Measurements from ENCODE around the gene CD320.
"Not testable (repeated sequence)": the region's sequence is repeated elsewhere in the genome, so short reads cannot be mapped to it uniquely, and the experiment has no call there.

CD320 gene

DNA sequence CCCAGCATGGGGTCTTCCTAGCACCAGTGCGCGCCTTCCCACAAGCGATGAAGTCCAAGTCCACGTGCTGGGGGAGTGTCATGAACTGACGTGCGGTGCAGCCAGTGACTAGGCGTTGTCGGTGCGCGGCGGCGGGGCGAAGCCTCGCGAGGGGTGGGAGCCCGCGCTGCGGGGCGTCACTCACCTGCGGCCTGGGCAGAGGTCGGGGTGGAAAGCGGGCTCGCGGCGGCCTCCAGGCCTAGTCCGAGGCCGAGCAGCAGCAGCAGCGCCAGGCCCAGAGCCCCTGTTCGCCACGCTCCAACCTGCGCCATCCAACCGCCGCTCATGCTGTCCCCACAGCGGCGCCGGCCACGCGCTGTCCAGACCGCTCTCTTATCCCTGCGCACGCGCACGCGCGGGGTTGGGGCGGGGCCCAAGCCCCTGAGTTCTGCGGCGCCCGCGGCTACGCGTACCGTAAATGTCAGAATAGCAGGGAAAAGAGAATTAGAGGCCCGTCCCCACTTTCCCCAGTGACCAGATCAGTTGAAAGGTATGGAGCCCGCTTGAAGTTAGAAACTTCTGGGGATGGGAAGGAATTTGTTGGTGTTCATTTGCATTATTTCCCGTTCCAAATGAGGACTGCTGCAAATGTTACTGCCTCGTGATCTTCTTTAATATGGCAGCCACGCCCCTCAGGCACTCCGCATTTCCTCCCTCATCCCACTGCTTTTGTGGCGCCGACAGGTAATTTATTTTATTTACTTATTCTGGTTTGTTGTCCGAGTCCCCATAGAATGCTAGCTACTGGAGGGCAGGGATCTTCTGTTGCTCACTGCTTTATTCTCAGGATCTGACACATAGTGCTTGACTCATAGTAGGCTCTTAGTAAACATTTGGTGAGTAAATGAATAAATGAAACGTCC lies at the start of gene CD320:
TSS of gene CD320 (minus strand) at position 394 of the 902 bp plus-strand sequence. CDS start at position 326, 68 bp downstream.
- peak; percentile 54 to 76 for DNase-seq (ENCODE audit: low read depth in 2 of 2)

DNA sequence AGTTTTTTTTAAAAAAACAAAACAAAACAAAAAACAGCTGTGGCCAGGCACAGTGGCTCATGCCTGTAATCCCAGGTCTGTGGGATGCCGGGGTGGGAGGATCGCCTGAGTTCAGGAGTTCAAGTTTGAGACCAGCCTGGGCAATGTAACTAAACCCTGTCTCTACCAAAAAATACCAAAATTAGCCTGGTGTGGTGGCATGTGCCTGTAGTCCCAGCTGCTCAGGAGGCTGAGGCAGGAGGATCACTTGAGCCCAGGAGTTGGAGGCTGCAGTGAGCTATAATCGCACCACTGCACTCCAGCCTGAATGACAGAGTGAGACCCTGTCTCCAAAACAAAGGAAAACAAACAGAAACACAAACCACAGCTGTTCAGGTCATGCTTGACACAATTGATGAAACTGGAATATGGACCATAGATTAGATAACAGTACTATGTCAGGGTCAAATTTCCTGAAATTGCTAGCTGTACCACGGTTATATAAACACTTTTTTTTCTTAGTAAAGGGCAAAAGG lies 48.9 kb upstream of the CD320 start:
- DNase-seq (ENCODE audit: low read depth in 2 of 2) = no peak

DNA sequence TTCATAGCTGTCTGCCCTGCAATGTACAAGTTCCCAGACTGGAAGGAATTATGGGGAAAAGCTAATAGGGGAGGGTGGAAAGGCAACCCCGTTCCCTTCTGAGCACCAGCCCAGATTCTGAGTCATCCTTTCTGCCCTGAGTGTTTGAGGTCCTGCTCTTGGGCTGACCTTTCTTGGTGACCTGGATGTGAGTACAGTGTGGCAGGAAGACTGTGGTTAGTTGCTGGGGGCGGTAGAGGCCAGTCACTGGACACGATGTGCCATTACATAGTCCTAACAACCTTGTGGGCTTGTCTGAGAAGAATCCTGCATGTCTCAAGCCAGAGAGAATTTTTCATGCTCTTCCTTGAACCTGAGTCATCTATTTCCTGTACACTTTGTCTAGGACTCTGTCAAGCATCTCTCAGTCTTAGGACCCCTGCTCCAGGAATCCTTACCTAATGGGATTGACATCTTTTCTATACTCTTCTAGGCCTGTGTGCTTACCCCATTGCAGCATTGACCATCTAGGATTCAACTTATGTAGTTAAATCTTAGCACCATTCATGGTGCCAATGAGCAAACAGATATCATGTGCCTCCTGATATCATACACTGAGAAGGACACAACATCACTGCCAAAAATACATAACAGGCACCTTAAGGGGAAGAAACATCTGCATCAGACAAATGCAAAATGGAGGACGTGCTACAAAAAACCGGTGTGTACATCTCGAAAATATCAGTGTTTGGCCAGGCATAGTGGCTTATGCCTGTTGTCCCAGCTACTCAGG lies 47.7 kb upstream of the CD320 start:
- DNase-seq (ENCODE audit: low read depth in 2 of 2) = no peak

DNA sequence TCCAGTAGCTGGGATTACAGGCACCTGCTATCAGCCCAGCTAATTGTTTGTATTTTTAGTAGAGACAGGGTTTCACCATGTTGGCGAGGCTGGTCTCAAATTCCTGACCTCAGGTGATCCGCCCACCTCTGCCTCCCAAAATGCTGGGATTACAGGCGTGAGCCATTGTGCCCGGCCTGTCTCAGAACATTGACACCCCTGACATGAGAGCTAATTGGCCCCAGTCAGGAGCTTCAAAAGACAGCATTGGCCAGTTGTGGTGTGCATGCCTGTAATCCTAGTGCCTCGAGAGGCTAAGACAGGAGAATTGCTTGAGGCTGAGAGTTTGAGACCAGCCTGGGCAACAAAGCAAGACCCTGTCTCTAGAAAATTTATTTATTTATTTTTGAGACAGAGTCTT lies 44.7 kb upstream of the CD320 start:
- not testable (repeated sequence) for DNase-seq (ENCODE audit: low read depth in 2 of 2)

DNA sequence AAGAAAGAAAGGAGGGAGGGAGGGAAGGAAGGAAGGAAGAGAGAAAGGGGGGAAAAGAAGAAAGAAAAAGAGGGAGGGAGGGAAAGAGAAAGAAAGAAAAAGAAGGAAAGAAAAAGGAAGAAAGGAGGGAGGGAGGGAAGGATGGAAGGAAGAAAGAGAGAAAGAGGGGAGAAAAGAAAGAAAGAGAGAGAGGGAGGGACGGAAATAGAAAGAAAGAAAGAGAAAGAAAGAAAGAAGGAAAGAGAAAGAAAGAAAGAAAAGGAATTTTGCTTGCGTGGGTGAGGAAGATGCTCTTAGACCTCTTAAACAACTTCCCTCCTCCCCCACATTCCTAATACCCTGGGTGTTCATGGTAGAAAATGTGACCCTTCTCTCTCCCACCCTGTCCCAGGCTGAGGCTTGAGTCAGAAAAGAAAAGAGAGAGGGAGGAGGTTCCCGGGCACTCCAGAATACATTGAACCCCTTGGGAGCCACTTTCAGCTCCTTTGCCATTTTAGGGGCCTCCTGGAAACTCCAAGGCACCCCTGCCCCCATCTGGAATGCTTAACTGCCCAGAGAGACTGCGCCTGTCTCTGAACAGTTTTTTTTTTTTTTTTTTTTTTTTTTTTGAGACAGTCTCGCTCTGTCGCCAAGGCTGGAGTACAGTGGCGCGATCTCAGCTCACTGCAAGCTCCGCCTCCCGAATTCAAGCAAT lies 44.1 kb upstream of the CD320 start:
- DNase-seq (ENCODE audit: low read depth in 2 of 2) = no peak

DNA sequence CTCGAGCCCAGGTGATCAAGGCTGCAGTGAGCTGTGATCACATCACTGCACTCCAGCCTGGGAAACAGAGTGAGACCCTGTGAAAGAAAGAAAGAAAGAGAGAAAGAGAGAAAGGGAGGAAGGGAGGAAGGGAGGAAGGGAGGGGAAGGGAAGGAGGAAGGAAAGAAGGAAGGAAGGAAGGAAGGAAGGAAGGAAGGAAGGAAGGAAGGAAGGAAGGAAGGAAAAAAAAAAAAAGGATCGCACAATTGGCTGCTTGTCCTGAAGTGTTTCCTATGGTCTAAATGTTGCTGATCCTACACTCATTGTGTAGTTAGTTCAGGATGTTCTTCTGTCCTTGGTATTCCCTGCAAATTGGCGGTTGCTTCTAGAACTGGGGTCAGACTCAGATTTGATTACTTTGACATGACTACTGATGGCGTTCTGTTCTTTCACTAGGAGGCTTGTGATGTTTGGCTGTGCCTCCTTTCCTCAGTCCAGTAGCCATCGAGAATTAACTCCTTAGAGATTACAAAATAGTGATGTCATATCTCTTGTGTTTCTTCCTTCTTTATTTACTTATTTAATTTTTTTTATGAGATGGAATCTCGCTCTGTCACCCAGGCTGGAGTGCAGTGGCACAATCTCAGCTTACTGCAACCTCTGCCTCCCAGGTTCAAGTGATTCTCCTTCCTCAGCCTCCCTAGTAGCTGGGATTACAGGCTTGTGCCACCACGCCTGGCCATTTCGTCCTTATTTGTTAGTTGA lies 41.6 kb upstream of the CD320 start:
- not testable (repeated sequence) for DNase-seq (ENCODE audit: low read depth in 2 of 2)

DNA sequence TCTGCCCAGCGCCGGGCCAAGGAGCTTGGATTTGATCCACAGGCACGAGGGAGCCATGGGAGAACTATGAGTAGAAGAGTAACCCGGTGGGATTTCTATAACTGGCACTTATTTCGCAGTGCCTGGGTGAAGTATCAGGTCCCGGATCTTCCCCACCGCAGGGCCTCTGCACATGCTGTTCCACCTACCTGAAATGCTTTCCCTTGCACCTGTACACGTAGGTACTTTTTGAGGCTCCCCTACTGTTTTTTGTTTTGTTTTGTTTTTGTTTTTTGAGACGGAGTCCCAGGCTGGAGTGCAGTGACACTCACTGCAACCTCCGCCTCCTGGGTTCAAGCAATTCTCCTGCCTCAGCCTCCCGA lies 35.3 kb upstream of the CD320 start:
- no peak for DNase-seq (ENCODE audit: low read depth in 2 of 2)

DNA sequence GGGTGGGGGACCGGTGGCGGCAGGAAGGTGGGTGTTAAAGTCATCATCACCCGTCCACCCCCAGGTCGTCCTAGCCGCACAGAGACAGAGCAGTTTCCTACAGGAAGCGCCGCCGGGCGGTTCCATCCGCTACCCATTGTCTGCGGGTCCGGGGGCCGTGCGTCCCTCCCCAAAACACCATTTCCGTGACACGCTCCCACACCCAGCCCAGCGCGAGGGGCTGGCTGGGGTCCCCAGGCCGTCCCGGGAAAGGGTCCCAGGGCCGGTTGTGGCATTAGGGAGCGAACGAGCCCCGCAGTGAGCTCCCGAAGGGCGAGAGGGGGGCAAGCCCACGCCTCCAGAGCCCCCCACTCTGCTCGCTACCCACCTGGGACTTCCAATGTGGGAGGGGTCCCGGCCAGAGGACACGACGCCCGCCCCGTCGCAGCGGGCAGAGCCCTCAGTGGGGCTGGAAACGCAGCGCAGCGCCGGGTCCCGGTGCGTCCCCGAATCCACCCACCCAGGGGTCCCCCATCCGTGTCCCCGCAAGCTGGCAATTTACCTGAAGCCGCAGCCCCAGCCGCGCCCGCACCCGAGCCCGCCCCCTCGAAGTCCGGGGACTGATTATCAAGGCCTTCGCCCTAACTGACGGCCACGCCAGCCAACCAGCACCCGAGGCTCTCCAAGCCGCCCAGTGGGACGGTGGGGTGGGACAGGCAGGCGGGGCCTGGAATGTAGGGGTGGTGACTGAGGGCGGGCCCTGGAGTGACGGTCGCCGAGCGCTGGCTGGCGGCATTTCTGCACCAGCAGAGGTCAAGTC lies 34.7 kb upstream of the CD320 start, which contains the start of gene KANK3:
TSS of gene KANK3 (minus strand) at position 579 of the 799 bp plus-strand sequence. CDS start 5,434 bp downstream, outside the sequence.
- peak; percentile 80 to 84 for DNase-seq (ENCODE audit: low read depth in 2 of 2)

DNA sequence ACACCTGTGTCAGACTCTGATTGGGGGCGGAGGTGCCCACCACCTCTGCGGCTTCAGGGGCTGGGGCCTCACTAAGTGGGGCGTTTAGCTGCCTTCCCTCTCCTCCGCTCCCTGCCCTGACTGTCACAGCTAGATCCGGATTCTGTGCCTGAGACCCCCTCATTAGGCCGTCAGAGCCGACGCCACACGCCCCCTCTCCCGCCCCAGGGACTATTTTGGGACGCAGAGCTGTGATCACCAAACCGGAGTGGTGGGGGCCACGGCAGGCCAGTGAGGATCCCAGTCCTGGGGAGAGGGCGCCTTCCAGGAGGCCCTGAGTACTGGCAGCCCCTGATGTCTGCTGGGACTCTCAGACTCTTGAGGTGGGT lies 34.1 kb upstream of the CD320 start:
- no peak for DNase-seq (ENCODE audit: low read depth in 2 of 2)

DNA sequence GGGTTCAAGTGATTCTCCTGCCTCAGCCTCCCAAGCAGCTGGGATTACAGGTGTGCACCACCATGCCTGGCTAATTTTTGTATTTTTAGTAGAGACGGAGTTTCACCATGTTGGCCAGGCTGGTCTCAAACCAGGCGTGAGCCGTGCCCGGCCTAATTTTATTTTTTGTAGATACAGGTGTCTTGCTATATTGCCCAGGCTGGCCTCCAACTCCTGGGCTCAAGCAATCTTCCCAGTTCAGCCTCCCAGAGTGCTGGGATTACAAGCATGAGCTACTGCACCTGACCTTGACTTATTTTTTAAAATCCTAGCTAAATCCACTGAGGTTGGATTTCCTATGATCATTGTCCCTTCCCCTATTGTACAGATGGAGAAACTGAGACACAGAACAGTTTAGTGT lies 33.3 kb upstream of the CD320 start:
- not testable (repeated sequence) for DNase-seq (ENCODE audit: low read depth in 2 of 2)

DNA sequence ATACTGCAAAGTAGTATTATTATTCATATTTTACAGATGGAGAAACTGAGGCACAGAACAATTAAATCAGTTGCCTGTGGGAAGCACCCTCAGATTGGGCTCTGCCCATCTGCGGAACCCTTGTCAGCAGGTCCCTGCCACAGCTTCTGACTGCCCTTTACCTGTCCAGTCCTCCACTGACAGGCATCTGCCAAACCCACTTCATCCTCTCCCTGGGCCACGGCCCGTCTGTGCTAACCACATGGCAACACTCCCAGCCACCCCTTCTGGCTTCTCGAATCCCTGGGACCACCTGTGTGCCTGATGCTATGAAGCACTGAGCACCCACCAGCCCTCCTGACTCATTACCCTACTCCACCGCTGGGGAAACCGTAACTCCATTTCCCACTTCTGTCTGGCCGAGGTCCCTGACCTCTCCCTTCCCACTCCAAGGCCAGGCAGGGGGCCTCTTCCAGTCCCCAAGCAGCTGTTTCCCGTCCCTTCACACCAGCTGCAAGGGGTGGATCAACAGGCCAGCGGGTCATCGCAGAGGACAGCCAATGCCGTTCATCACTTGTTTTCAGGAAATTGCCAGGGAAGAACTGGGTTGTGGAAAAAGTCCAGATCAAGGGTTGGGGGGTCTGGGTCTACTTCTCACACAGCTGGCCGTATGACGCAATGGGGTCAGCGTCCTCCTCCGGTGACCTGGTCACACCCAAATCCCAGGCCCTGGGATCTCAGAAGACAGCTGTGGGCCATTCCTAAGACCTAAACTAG lies 32.4 kb upstream of the CD320 start:
- DNase-seq (ENCODE audit: low read depth in 2 of 2) = no peak

DNA sequence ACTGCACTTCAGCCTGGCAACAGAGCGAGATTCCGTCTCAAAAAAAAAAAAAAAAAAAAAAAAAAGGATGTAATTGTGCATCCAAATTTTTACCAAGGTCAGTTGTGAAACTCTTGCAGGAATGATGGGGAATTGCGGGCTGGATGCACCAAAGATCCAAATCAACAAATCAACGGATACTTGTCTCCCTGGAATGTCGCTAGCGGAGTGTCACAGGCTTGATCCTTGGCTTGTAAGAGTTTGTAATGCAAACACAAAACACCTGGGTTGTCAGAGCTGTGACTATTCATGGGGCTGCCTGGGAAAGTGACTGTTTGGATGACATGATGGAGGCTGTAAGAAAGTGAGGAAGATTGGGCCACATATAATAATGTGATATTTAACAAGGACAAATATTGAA lies 30.7 kb upstream of the CD320 start:
- DNase-seq (ENCODE audit: low read depth in 2 of 2) = no peak

DNA sequence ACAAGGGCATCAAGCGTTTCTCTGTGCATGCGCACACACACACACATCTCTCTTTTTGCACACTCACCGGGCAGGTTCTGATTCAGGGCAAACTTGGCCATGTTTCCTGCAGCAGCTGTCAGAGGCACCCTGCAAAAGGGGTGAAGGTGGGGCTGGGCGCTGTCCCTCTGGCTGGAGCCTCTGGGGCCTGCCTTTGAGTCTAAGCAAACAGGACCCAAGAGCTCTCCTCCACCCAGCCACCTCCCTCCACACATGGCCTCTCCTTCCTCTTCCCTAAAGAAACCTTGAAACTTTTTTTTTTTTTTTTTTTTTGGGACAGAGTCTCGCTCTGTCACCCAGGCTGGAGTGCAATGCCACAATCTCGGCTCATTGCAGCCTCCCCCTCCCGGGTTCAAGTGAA lies 29.6 kb upstream of the CD320 start:
- DNase-seq (ENCODE audit: low read depth in 2 of 2) = no peak

DNA sequence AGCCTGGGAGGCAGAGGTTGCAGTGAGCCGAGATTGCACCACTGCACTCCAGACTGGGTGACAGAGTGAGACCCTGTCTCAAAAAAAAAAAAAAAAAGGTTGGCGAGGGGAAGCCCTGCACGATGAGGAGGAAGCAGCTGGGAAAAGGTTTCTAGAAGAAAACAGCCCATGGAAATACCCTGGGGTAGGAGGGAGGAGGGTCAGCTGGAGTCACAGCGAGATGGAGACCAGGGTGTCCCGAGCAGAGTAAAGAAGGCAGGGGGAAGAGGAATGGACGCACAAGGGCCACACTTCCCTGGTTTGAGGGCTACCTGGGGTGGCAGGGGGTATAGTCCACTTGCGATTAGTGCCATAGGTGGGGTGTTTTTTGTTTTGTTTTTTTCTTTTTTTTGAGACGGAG lies 28.5 kb upstream of the CD320 start:
- no peak for DNase-seq (ENCODE audit: low read depth in 2 of 2)

DNA sequence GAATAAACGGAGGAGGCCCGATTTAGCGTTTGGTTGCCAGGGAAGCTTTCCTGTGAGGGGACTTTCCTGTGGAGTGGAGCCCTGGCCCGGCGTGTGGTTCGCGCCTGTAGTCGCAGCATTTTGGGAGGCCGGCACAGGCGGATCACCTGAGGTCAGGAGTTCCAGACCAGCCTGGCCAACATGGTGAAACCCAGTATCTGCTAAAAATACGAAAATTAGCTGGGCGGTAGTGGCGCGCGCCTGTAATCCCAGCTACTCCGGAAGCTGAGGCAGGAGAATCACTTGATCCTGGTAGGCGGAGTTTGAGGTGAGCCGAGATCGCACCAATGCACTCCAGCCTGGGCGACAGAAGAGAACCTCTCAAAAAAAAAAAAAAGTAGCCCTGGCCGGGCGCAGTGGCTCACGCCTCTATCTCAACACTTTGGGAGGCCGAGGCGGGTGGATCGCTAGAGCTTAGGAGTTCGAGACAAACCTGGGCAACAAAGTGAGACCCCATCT lies 28.0 kb upstream of the CD320 start:
- no peak for DNase-seq (ENCODE audit: low read depth in 2 of 2)

DNA sequence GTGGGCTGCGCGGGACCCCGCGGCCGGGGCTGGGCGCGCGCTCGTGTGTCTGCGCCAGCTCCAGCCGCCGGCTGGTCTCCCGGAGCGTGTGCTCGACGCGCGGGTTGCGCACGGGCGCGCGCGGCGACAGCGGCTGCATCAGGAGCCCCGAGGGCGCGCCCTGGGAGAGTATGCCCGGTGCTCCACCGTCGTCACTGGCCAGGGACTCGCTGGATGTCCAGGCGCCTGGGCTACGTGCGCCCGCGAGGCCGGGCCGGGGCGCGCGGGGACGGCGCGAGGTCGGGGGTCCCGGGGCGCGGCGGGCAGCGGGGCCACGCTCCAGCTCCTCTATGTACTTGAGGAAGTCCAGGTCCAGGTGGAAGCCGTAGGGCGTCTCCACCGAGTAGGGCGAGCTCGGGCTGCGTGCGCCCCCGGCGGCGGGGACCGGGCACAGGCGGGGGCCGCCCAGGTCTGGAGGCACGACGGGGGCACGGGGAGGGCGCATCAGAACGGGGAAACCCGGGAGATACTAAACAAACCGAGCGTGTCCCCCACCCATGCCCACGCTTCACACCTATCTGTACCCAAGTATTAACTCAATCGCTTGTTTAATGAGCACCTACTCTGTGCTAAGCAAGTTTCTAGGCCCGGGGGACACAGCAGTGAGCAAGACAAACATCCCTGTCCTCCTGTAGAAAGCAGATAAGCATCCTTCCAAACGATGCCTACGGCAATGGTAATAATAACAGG lies 27.3 kb upstream of the CD320 start:
- no peak for DNase-seq (ENCODE audit: low read depth in 2 of 2)

DNA sequence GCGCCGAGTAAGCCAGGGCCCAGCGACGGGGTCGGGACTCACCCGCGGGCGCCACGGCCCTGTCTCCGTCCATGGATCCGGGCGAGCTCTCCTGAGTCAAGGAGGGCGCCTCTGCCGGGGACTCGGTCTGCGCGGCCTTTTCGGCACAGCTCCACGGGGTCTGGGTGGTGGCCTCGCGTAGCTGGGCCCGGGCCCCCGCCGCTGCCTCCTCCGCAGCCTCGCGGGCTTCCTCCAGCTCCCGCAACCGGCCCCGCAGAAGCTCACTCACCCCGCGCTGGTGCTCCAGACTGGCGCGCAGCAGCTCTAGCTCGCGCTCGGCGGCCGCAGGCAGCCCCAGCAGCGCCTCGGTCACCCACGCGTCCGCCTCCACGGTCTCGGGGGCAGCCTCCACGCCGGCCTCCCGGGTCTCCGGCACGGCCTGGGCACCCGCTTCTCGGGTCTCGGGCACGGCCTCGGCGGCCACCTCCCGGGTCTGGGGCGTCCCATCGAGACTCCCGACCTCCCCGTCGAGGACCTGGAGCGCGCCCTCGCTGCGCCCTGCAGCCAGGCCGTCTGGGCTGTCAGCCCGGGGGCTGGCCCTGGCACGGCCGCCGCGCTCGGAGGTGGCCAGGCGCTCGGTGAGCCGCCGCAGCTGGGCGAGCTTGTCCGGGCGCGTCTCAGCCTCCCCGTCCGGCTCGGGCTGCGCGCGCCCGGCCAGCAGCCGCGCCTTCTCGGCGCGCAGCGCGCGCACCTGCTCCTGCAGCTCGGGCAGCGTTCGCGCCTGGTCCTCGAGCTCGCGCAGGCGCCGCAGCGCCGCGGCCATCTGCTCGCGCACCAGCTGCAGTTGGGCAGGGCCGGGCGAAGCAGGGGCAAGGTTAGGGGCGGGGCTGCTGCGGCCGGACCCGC lies 26.5 kb upstream of the CD320 start:
- no peak for DNase-seq (ENCODE audit: low read depth in 2 of 2)

Data from stimulated activated CD4-positive, alpha-beta T cell treated with anti-CD3 and anti-CD28 coated beads, Interleukin-1b, Interleukin-23, amount 100 ng/mL, for 1 hour (primary cell).